ENCODE data around the gene ARHGAP4.

The ARHGAP4 gene

GRCh38 chrX:153877571-153878261, 48.3 kb downstream of the ARHGAP4 start:
- TF ChIP-seq ZFX (IDR thresholded peaks at IDR 0.05; ENCODE audit: borderline replicate concordance) (no peak), CTCF (IDR thresholded peaks at IDR 0.05) (no peak)
- H3K27ac ChIP-seq: no peak overlapping the region

- TF ChIP-seq CTCF (IDR thresholded peaks at IDR 0.05) (no peak), ZFX (IDR thresholded peaks at IDR 0.05; ENCODE audit: borderline replicate concordance) (no peak)
- H3K27ac ChIP-seq: no peak overlapping the region
Measured at GRCh38 chrX:153876112-153876491, 50.0 kb downstream of the ARHGAP4 start.

- TF ChIP-seq CTCF (IDR thresholded peaks at IDR 0.05) (no peak), ZFX (IDR thresholded peaks at IDR 0.05; ENCODE audit: borderline replicate concordance) (no peak)
- H3K27ac ChIP-seq: no peak overlapping the region
Measured at GRCh38 chrX:153875391-153876111, 50.5 kb downstream of the ARHGAP4 start.

GRCh38 chrX:153874366-153875125, 51.5 kb downstream of the ARHGAP4 start:
- no peak overlapping the region for H3K27ac ChIP-seq
- no peak for TF ChIP-seq CTCF (IDR thresholded peaks at IDR 0.05)
- no peak for TF ChIP-seq ZFX (IDR thresholded peaks at IDR 0.05; ENCODE audit: borderline replicate concordance)

- H3K27ac ChIP-seq: no peak overlapping the region
- no peak for TF ChIP-seq CTCF (IDR thresholded peaks at IDR 0.05)
- TF ChIP-seq ZFX (IDR thresholded peaks at IDR 0.05; ENCODE audit: borderline replicate concordance): no peak
Measured at GRCh38 chrX:153874085-153874365, 52.0 kb downstream of the ARHGAP4 start.

GRCh38 chrX:153873282-153874084, 52.6 kb downstream of the ARHGAP4 start:
- no peak for TF ChIP-seq ZFX (IDR thresholded peaks at IDR 0.05; ENCODE audit: borderline replicate concordance)
- TF ChIP-seq CTCF (IDR thresholded peaks at IDR 0.05): no peak

More at GRCh38 chrX:153873282-153874084, 52.6 kb downstream of the ARHGAP4 start:
- no peak overlapping the region for H3K27ac ChIP-seq
